Measurements from ENCODE around the gene DENND4A. TPM values are rescaled to one million over a fixed set of nuclear protein-coding genes. Genes with fewer than 3 reads are reported as not detected.

Gene DENND4A
- polyA plus RNA-seq, 1 of the 3 experiments (the other 2 are of a cell fraction), result 2.5 TPM

- Histone ChIP-seq H3K79me2 (ENCODE audit: insufficient read depth) (no peaks in the 10 kb centered on the region), H3K9me2 (no peaks in the 10 kb centered on the region), H3F3A (replicated peaks; ENCODE audit: insufficient read depth) (peaks cover 4% of the 10 kb centered on the region), H3K27me3 (ENCODE audit: insufficient read depth) (no peaks in the 10 kb centered on the region), H3K36me3 (replicated peaks in 1 of 2; ENCODE audit: control insufficient read depth in 1 of 2, insufficient read depth in 2 of 2, low read length in 1 of 2) (no peaks in the 10 kb centered on the region), H3K9me3 (no peaks in the 10 kb centered on the region), H3K27ac (ENCODE audit: low read depth in 2 of 2, low read length in 1 of 2) (no peak overlapping the region), H3K4me2 (no peak overlapping the region), H2AFZ (ENCODE audit: low read depth) (no peak overlapping the region), H4K20me1 (ENCODE audit: insufficient read depth) (no peaks in the 10 kb centered on the region), H3K4me1 (ENCODE audit: control insufficient read depth in 1 of 2, insufficient read depth in 2 of 2, low read depth in 1 of 2, low read length in 1 of 2) (no peaks in the 10 kb centered on the region; a peak in 1 of 4 replicates), H3K4me3 (ENCODE audit: low read depth in 2 of 2, low read length in 1 of 2) (no peak overlapping the region), H3K9ac (no peak overlapping the region)
- 92% methylated on average over 3 of the region's 3 CpGs for WGBS (ENCODE audit: low lambda C conversion rate)
- DNase-seq, result no peak
- CTCF ChIA-PET, result no interaction called here
- TF ChIP-seq ELF1 (IDR thresholded peaks at IDR 0.05), result no peak
- TF ChIP-seq CTCF (IDR thresholded peaks at IDR 0.05), result no peak
- no peak for TF ChIP-seq REST (IDR thresholded peaks at IDR 0.05; ENCODE audit: low read depth, low read length)
- TF ChIP-seq ZBTB33 (IDR thresholded peaks at IDR 0.05; ENCODE audit: borderline replicate concordance, low read depth), result no peak
- POLR2A ChIA-PET, result no interaction called here
These were observed 25.4 kb downstream of the DENND4A start for GRCh38 chr15:65766422-65767263.

GRCh38 chr15:65765106-65765505 is 27.0 kb downstream of the DENND4A start:
- no peak overlapping the region for H2AFZ ChIP-seq (ENCODE audit: low read depth)
- H3F3A ChIP-seq (replicated peaks; ENCODE audit: insufficient read depth), result peaks cover 4% of the 10 kb centered on the region
- H3K27me3 ChIP-seq (ENCODE audit: insufficient read depth), result no peaks in the 10 kb centered on the region
- H3K9ac ChIP-seq, result no peak overlapping the region
- POLR2A ChIA-PET, result no interaction called here
- H4K20me1 ChIP-seq (ENCODE audit: insufficient read depth), result no peaks in the 10 kb centered on the region
- no peak for DNase-seq
- no peak overlapping the region for H3K27ac ChIP-seq (ENCODE audit: low read depth in 2 of 2, low read length in 1 of 2)
- no peaks in the 10 kb centered on the region for H3K9me3 ChIP-seq
- CTCF ChIA-PET, result no interaction called here
- H3K4me2 ChIP-seq, result no peak overlapping the region
- H3K4me3 ChIP-seq (ENCODE audit: low read depth in 2 of 2, low read length in 1 of 2), result no peak overlapping the region
- no peaks in the 10 kb centered on the region for H3K79me2 ChIP-seq (ENCODE audit: insufficient read depth)
- WGBS (ENCODE audit: low lambda C conversion rate), result 89% methylated on average over 2 of the region's 2 CpGs
- no peaks in the 10 kb centered on the region for H3K36me3 ChIP-seq (replicated peaks in 1 of 2; ENCODE audit: control insufficient read depth in 1 of 2, insufficient read depth in 2 of 2, low read length in 1 of 2)
- H3K9me2 ChIP-seq, result no peaks in the 10 kb centered on the region
- no peaks in the 10 kb centered on the region; a peak in 1 of 4 replicates for H3K4me1 ChIP-seq (ENCODE audit: control insufficient read depth in 1 of 2, insufficient read depth in 2 of 2, low read depth in 1 of 2, low read length in 1 of 2)
- TF ChIP-seq GATA2 (CRISPR knock-in tag; IDR thresholded peaks at IDR 0.05) (no peak), ELF1 (IDR thresholded peaks at IDR 0.05) (no peak), NRF1 (IDR thresholded peaks at IDR 0.05; ENCODE audit: low read depth, low read length) (no peak), REST (IDR thresholded peaks at IDR 0.05; ENCODE audit: low read depth, low read length) (no peak), CTCF (IDR thresholded peaks at IDR 0.05) (no peak), TCF12 (IDR thresholded peaks at IDR 0.05) (no peak), USF2 (IDR thresholded peaks at IDR 0.05; ENCODE audit: borderline replicate concordance, low read depth, low read length) (no peak), JUND (IDR thresholded peaks at IDR 0.05) (no peak), RAD21 (IDR thresholded peaks at IDR 0.05; ENCODE audit: low read length) (no peak)
